Kidney (tissue), 14 donors: ENCODE data around the gene ADGRE1. TPM values are rescaled to one million over a fixed set of nuclear protein-coding genes. Genes with fewer than 3 reads are reported as not detected.

Experiments
- DNase-seq, 5 donors: peaks; one replicate each; pipeline ENCODE4 v3.0.0-alpha.2; 2013 to 2020
- FAIRE-seq: peaks from 2 replicates; lab custom pipeline; 2012; peaks lifted over from hg19 to GRCh38; lab: Jason Lieb, UNC
- H3K27ac ChIP-seq, 2 donors: one replicate each; pipeline ENCODE4 v1.7.0; 2013; ENCODE audit warnings: low read depth in 2 of 2, low read length in 2 of 2, inconsistent platforms in 1 of 2
- H3K27me3 ChIP-seq: one replicate; pipeline ENCODE4 v1.7.1; 2013; ENCODE audit warnings: low read length, inconsistent platforms; ENCODE audit not compliant: control insufficient read depth, insufficient read depth
- H3K36me3 ChIP-seq, 3 donors: one replicate each; pipeline versions ENCODE4 v1.7.0 to v1.7.1; 2013; ENCODE audit warnings: low read length in 3 of 3, control low read depth in 1 of 3, inconsistent platforms in 1 of 3; ENCODE audit not compliant: insufficient read depth in 3 of 3, control insufficient read depth in 2 of 3
- H3K4me1 ChIP-seq, 3 donors: one replicate each; pipeline versions ENCODE4 v1.7.0 to v1.7.1; 2013; ENCODE audit warnings: low read length in 3 of 3, inconsistent platforms in 1 of 3, low read depth in 1 of 3; ENCODE audit not compliant: control insufficient read depth in 2 of 3, insufficient read depth in 2 of 3
- H3K4me3 ChIP-seq, 3 donors: one replicate each; pipeline versions ENCODE4 v1.7.0 to v1.8.1; 2013; ENCODE audit warnings: low read length in 3 of 3, control low read depth in 1 of 3, inconsistent platforms in 1 of 3
- H3K9ac ChIP-seq, 3 donors: one replicate each; pipeline versions ENCODE4 v1.7.0 to v1.7.1; 2013; ENCODE audit warnings: low read length in 3 of 3, control low read depth in 1 of 3, inconsistent platforms in 1 of 3
- H3K9me3 ChIP-seq, 3 donors: one replicate each; pipeline versions ENCODE4 v1.7.0 to v1.7.1; 2013; ENCODE audit warnings: low read length in 3 of 3, control low read depth in 1 of 3, inconsistent platforms in 1 of 3; ENCODE audit not compliant: control insufficient read depth in 2 of 3, insufficient read depth in 1 of 3
- CTCF ChIP-seq: IDR thresholded peaks from 3 replicates; pipeline ENCODE4 v1.5.1; 2012; ENCODE audit warnings: mild to moderate bottlenecking, moderate library complexity, borderline replicate concordance; ENCODE audit not compliant: insufficient read depth; ENCODE audit errors: extremely low read depth
- intact Hi-C: fragments of 100-400 bp; cut with DNase I; formaldehyde crosslinking; loops from one replicate; pipeline ENCODE4 v1.11.1; 2022
- polyA plus RNA-seq: library from polyadenylated mRNA; stranded (reverse); fragments of 350-450 nt; fragmentation: Illumina TruSeq; extraction: RNeasy Lipid Tissue Mini Kit (QIAGEN cat#74804); gene quantifications from one replicate; pipeline ENCODE4 v1.2.3, GENCODE V29; 2014; ENCODE audit warnings: low read depth, low replicate concordance; ENCODE audit not compliant: insufficient read depth
- total RNA-seq: library from RNA; stranded (reverse); fragmentation: NEBNext Ultra II Directional; extraction: Animal tissue kit (Norgen Biotek cat#: 25700); gene quantifications from one replicate; pipeline ENCODE4 v1.2.1, GENCODE V29; 2021
- donor health status: control.
- donor health status: control.
- donor health status: control.
- donor health status: control.
- donor health status: control.
- donor health status: DM: yes; HTN: yes; CAD: no.
- donor health status: Normal renal cell carcinoma (clear cell type).

The ADGRE1 gene
- total and polyA plus RNA-seq, 2 donors from 2014 or later: 0.19 to 1.3 TPM

GRCh38 chr19:6847828-6848200, 39.6 kb upstream of the ADGRE1 start:
- no peak for FAIRE-seq
- TF ChIP-seq CTCF: no peak

GRCh38 chr19:6848986-6849385, 38.4 kb upstream of the ADGRE1 start:
- DNase-seq (no peak), FAIRE-seq (no peak)
- H3K4me3 ChIP-seq: no peak overlapping the region
- H3K9me3 ChIP-seq: no peaks in the 10 kb centered on the region
- no peaks in the 10 kb centered on the region for H3K36me3 ChIP-seq
- no peak for TF ChIP-seq CTCF
- no peak overlapping the region for H3K27ac ChIP-seq
- H3K4me1 ChIP-seq: no peaks in the 10 kb centered on the region
- no peak overlapping the region for H3K9ac ChIP-seq
- no peaks in the 10 kb centered on the region for H3K27me3 ChIP-seq
- intact Hi-C loops: no loop called here

More at GRCh38 chr19:6847828-6848200, 39.6 kb upstream of the ADGRE1 start:
- Histone ChIP-seq H3K27ac (no peak overlapping the region), H3K9ac (no peak overlapping the region), H3K4me3 (no peak overlapping the region), H3K4me1 (no peaks in the 10 kb centered on the region), H3K36me3 (no peaks in the 10 kb centered on the region), H3K27me3 (no peaks in the 10 kb centered on the region), H3K9me3 (no peaks in the 10 kb centered on the region)
- no peak for DNase-seq
- intact Hi-C loops: no loop called here

DNA sequence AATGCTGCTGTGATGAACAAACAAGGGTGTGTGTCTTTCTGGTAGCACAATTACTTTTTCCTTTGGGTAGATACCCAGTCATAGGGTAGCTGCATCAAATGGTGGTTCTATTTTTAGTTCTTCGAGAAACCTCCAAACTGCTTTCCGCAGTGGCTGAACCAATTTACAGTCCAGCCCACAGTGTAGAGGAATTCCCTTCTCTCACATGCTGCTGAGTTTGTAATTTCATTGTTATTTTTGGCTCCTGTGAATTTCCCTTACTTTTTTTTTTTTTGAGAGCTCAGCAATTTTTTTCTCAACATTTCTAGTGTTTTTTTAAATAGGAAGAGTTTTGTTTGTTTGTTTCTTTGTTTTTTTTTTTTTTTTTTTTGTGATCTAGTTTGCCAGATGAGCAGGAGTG, 37.5 kb upstream of the ADGRE1 start:
- DNase-seq (peak in 1 of 5 donors; percentile 50), FAIRE-seq (no peak)
- Histone ChIP-seq H3K9ac (no peak overlapping the region), H3K4me3 (no peak overlapping the region), H3K4me1 (no peaks in the 10 kb centered on the region), H3K27ac (no peak overlapping the region), H3K36me3 (no peaks in the 10 kb centered on the region), H3K27me3 (no peaks in the 10 kb centered on the region), H3K9me3 (no peaks in the 10 kb centered on the region)
- no peak for TF ChIP-seq CTCF
- intact Hi-C loops: no loop called here

- intact Hi-C loops: no loop called here
- no peaks in the 10 kb centered on the region for H3K27me3 ChIP-seq
- no peak for DNase-seq
- H3K27ac ChIP-seq: no peak overlapping the region
- H3K9ac ChIP-seq: no peak overlapping the region
- no peak for FAIRE-seq
- no peaks in the 10 kb centered on the region for H3K36me3 ChIP-seq
- TF ChIP-seq CTCF: no peak
- no peaks in the 10 kb centered on the region for H3K9me3 ChIP-seq
- H3K4me3 ChIP-seq: no peak overlapping the region
- H3K4me1 ChIP-seq: no peaks in the 10 kb centered on the region
Measured at GRCh38 chr19:6851359-6851758, 36.0 kb upstream of the ADGRE1 start.
